Central memory CD8-positive, alpha-beta T cell (primary cell): ENCODE measurements around the gene ITFG1.

Experiments
- ATAC-seq: fragments of 150-1000 bp; cut with Tn5 transposase; replicated peaks from 2 replicates; pipeline ENCODE4 v1.10.0; 2022; ENCODE audit warnings: mild to moderate bottlenecking, moderate FRiP score, moderate number of reproducible peaks; ENCODE audit not compliant: poor library complexity, severe bottlenecking; ENCODE audit errors: extremely low read depth
- DNase-seq, 2 donors: peaks; one replicate each; pipeline ENCODE4 v3.0.0; 2021; ENCODE audit warnings: low spot score in 2 of 2
- H3K27ac Mint-ChIP-seq: one replicate; pipeline ENCODE4 v1.8.0; 2022; ENCODE audit warnings: low read depth, mild to moderate bottlenecking, moderate library complexity, mixed read lengths
- H3K27me3 Mint-ChIP-seq: one replicate; pipeline ENCODE4 v1.8.0; 2022; ENCODE audit warnings: mixed read lengths
- H3K36me3 Mint-ChIP-seq: one replicate; pipeline ENCODE4 v1.8.0; 2022; ENCODE audit warnings: mild to moderate bottlenecking, moderate library complexity, mixed read lengths; ENCODE audit not compliant: insufficient read depth
- H3K4me1 Mint-ChIP-seq: one replicate; pipeline ENCODE4 v1.8.0; 2022; ENCODE audit warnings: mixed read lengths
- H3K4me3 Mint-ChIP-seq: one replicate; pipeline ENCODE4 v1.8.0; 2022; ENCODE audit warnings: mild to moderate bottlenecking, moderate library complexity, mixed read lengths
- H3K9me3 Mint-ChIP-seq: one replicate; pipeline ENCODE4 v1.8.0; 2022; ENCODE audit warnings: mixed read lengths

ITFG1 gene

DNA sequence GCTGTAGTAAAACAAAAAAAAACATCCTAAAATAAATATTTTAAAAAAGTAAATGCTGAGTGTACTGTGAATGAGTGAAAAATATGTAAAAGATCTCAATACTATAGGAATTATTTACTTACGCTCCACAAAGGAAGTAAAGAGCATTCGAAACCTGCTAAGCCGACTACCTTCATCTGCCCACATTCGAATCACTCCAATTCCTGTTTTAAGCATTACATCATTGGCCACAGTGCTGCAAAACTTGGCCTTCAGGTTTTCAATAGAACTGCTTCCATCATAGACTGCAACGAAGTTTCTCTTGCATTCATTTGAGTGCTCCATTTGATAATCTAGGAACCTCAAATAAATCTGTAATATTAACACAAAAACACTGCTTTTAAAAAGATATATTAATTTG is 351.5 kb downstream of the ITFG1 start:
- Mint-ChIP-seq H3K27ac (no peak overlapping the region), H3K4me1 (no peaks in the 10 kb centered on the region), H3K36me3 (no peaks in the 10 kb centered on the region), H3K9me3 (no peaks in the 10 kb centered on the region), H3K27me3 (no peaks in the 10 kb centered on the region), H3K4me3 (no peak overlapping the region)
- ATAC-seq (no peak), DNase-seq (no peak)
